Cardiac muscle cell (in vitro differentiated cells and primary cell): ENCODE results near the gene SEMA3B. TPM values are rescaled to one million over a fixed set of nuclear protein-coding genes. Genes with fewer than 3 reads are reported as not detected.
A peak's percentile ranks its signal among the peaks of the same experiment; 100 is the strongest.

Experiments
- DNase-seq, 2 donors: peaks; one replicate each; pipeline versions ENCODE4 v3.0.0 to v3.0.0-alpha.2; 2010 to 2017; ENCODE audit warnings: low read depth in 1 of 2, low spot score in 1 of 2
- H3K27ac ChIP-seq: fragments of 200-600 bp; sonication (generic); 2 replicates; pipeline ENCODE4 v1.5.1; 2016
- H3K27me3 ChIP-seq: fragments of 200-600 bp; sonication (generic); 2 replicates; pipeline ENCODE4 v1.6.0; 2016; ENCODE audit warnings: control low read depth
- H3K36me3 ChIP-seq: fragments of 200-600 bp; sonication (generic); 2 replicates; pipeline ENCODE4 v1.5.1; 2016; ENCODE audit warnings: control low read depth
- H3K4me1 ChIP-seq: fragments of 200-600 bp; sonication (generic); 2 replicates; pipeline ENCODE4 v1.8.1; 2017; ENCODE audit warnings: low read depth, mild to moderate bottlenecking, mixed run types
- H3K4me3 ChIP-seq: fragments of 200-600 bp; sonication (generic); 2 replicates; pipeline ENCODE4 v1.5.1; 2016; ENCODE audit warnings: mild to moderate bottlenecking
- H3K9me3 ChIP-seq: fragments of 200-600 bp; sonication (generic); 2 replicates; pipeline ENCODE4 v1.5.1; 2017; ENCODE audit warnings: low read depth, mild to moderate bottlenecking, control low read depth
- CTCF ChIP-seq: IDR thresholded peaks from 2 replicates; pipeline ENCODE4 v1.5.1; 2012; ENCODE audit warnings: low read depth, mild to moderate bottlenecking, low read length
- polyA plus RNA-seq: library from polyadenylated mRNA; unstranded; fragments of >200 nt; fragmentation: Nextera tagmentation; extraction: Ambion mirVana; gene quantifications from 2 replicates; pipeline ENCODE4 v1.2.1, GENCODE V29; 2016
- total RNA-seq: library from RNA; depleted of rRNA; stranded (reverse); fragments of >200 nt; gene quantifications from 2 replicates; pipeline ENCODE4 v1.2.3, GENCODE V29; 2016

The SEMA3B gene
- total and polyA plus RNA-seq, 2 experiments from 2014 or later: 23.1 to 25.9 TPM

- Histone ChIP-seq H3K27me3 (no peaks in the 10 kb centered on the region), H3K4me1 (peaks cover 10% of the 10 kb centered on the region), H3K9me3 (no peaks in the 10 kb centered on the region), H3K27ac (no peak overlapping the region), H3K36me3 (no peaks in the 10 kb centered on the region), H3K4me3 (no peak overlapping the region)
- no peak for TF ChIP-seq CTCF
- DNase-seq: no peak
Observed at GRCh38 chr3:50295553-50296431, 26.8 kb downstream of the SEMA3B start.

- Histone ChIP-seq H3K27ac (no peak overlapping the region), H3K4me3 (no peak overlapping the region), H3K27me3 (no peaks in the 10 kb centered on the region), H3K36me3 (no peaks in the 10 kb centered on the region), H3K4me1 (peaks cover 7% of the 10 kb centered on the region), H3K9me3 (no peaks in the 10 kb centered on the region)
- TF ChIP-seq CTCF: no peak
- DNase-seq: no peak
Observed at GRCh38 chr3:50296721-50297383, 27.9 kb downstream of the SEMA3B start.

- TF ChIP-seq CTCF: no peak
- Histone ChIP-seq H3K4me1 (peaks cover 7% of the 10 kb centered on the region), H3K4me3 (no peak overlapping the region), H3K36me3 (no peaks in the 10 kb centered on the region), H3K27me3 (no peaks in the 10 kb centered on the region), H3K9me3 (no peaks in the 10 kb centered on the region), H3K27ac (no peak overlapping the region)
- DNase-seq: no peak
Observed at GRCh38 chr3:50297384-50297775, 28.4 kb downstream of the SEMA3B start.

GRCh38 chr3:50297896-50298725 is 29.2 kb downstream of the SEMA3B start:
- no peaks in the 10 kb centered on the region for H3K9me3 ChIP-seq
- peak overlapping the region; percentile 54 for H3K4me3 ChIP-seq
- no peak for TF ChIP-seq CTCF
- no peak overlapping the region for H3K27ac ChIP-seq
- H3K27me3 ChIP-seq: no peaks in the 10 kb centered on the region
- no peaks in the 10 kb centered on the region for H3K36me3 ChIP-seq
- DNase-seq: no peak
- peaks cover 10% of the 10 kb centered on the region for H3K4me1 ChIP-seq

- TF ChIP-seq CTCF: peak; percentile 21
- H3K4me1 ChIP-seq: peaks cover 15% of the 10 kb centered on the region
- peak within 1 kb of the TSS; percentile 70 for H3K27ac ChIP-seq
Observed at GRCh38 chr3:50298836-50299637, 30.1 kb downstream of the SEMA3B start, which contains the start of the genes HYAL3 and NAA80. Gene HYAL3 (minus strand): TSS chr3:50299405. CDS start chr3:50295602, 3,803 bp downstream. Gene NAA80 (minus strand): TSS chr3:50299405. CDS start chr3:50297463, 1,942 bp downstream.

More at GRCh38 chr3:50298836-50299637, 30.1 kb downstream of the SEMA3B start, which contains the start of the genes HYAL3 and NAA80:
- H3K36me3 ChIP-seq: no peaks in the 10 kb centered on the region
- no peaks in the 10 kb centered on the region for H3K27me3 ChIP-seq
- peak within 1 kb of the TSS; percentile 54 for H3K4me3 ChIP-seq
- DNase-seq: peak; percentile 99 to 100
- H3K9me3 ChIP-seq: no peaks in the 10 kb centered on the region
